NCI-H2227 treated with DMSO at 0.1 percent for 48 hours (cell line): Measurements from ENCODE around the gene MARCHF9.

Source experiments
- DNase-seq: peaks from one replicate; lab custom pipeline; 2025; lab: John Stamatoyannopoulos, UW

MARCHF9 gene

DNA sequence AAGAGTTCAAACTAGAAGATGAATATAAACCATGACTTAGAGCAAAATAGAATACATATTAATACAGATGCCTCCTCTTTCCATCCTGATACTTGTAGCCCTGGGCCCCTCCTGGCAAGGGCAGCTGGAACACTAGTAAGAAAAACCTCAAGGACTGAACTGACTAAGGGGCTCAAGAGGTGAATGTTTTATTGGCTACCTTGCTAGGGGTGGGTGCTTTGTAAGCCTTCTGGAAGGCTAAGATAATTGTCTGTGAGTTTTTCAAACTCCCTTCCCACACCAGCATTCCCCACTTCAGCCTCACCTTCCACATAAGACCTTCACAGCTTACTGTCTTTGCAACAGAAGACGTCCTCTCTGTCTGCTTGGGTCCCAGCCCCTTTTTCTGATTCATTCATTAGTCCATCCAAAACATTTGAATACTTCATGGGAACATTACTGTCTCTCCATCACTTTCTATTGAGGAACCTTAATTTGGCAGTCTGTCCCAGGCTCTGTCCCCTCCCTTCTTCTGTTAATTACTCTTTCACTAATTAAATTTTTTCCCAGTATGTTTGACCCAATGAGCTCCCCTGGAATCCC lies 1.1 kb upstream of the MARCHF9 start:
- DNase-seq: no peak

DNA sequence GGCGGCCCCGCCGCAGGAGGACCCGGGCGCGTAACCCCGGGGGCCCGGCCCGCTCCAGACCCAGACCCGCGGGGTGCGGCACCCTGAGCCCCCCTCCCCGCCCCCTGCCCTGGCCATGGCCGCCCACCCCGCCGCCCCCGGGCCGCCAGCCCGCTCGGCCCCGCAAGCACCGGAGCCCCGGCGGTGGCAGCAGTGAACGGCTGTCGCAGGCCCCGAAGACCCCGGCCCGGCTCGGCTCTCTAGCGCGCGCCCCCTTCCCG lies 221 bp downstream of the MARCHF9 start:
- no peak for DNase-seq

DNA sequence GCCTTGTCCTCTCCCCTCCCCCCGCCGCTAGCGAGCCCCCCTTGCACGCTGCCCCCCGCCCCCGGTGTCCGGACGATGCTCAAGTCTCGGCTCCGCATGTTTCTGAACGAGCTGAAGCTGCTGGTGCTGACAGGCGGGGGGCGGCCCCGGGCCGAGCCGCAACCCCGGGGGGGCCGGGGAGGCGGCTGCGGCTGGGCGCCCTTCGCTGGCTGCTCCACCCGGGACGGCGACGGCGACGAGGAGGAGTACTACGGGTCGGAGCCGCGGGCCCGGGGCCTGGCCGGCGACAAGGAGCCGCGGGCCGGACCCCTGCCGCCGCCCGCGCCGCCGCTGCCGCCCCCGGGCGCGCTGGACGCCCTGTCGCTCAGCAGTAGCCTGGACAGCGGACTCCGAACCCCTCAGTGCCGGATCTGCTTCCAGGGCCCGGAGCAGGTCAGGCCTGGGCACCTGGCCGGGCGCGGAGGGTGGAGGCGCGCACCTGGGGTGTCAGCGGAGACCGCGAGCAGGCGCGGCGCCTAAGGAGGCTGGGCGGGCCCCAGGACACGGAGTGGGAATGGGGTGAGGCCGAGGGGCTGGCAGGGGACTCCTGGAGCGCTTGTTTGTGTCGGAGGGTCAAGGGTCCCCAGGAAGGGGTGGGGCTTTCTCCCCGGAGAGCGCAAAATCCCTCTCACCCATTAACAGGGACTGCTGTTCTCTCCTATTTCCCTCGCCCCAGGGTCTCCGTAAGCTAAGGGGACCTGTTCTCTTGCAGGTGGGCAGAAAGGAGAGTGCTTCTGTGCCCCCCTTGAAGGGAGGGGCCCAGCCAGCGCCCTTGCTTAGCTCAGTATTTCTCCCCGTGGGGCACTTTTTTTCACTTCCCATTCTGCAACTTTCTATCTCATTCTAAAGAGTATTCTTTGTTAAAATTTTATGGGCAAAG lies 810 bp downstream of the MARCHF9 start:
- no peak for DNase-seq

DNA sequence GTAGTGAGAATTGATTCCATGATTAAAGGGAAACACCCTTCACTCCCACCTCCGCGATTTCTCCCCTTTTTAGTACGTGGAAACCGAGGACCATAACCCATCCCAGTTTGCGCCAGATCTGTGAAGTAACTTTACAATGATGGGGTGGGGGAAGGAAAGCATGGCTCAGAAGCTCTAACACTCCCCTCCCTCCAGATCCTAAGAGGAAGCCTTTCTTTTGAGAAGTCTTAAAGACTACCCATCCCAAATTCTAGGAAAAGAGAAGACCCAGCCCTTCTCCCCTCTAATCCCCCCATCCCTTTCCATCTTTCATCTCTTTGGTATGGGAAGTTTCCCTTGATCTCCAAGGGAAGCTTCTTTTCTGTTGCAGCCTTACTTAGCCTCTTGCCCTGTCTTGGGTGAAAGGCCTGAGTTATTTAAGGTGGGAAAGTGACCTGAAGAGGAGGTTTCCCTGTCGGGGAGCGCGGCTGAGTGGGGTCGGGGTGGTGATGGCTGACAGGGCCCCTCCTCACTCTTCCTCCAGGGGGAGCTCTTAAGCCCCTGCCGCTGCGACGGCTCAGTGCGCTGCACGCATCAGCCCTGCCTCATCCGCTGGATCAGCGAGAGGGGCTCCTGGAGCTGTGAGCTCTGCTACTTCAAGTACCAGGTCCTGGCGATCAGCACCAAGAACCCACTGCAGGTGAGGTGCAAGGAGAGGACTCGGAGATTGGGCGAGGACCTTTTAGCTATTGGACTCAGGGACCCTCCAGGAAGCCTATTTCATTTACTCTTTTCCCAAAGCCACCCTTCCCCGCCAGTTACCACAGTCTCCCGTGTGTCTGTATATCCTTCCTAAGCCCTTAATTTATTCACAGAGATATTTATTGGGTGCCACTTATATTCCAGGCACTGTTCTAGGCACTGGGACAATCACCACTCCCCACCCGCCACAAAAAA lies 1.8 kb downstream of the MARCHF9 start:
- DNase-seq: no peak

DNA sequence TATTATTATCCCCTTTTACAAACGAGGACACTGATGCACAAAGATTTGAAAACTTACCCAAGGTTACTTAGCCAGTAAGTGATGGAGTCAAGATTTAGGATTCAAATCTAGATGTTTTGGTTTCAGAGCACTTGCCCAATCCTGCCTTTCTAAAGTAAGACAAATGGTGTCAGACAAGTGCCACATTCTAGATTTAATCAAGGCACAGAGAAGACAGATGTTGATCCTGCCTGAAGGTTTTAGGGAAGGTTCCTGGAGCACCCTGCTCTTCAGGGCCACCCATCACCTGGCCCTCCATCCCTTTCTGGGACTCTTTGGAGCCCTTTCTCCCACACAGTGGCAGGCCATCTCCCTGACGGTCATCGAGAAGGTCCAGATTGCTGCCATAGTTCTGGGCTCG lies 2.9 kb downstream of the MARCHF9 start:
- no peak for DNase-seq

DNA sequence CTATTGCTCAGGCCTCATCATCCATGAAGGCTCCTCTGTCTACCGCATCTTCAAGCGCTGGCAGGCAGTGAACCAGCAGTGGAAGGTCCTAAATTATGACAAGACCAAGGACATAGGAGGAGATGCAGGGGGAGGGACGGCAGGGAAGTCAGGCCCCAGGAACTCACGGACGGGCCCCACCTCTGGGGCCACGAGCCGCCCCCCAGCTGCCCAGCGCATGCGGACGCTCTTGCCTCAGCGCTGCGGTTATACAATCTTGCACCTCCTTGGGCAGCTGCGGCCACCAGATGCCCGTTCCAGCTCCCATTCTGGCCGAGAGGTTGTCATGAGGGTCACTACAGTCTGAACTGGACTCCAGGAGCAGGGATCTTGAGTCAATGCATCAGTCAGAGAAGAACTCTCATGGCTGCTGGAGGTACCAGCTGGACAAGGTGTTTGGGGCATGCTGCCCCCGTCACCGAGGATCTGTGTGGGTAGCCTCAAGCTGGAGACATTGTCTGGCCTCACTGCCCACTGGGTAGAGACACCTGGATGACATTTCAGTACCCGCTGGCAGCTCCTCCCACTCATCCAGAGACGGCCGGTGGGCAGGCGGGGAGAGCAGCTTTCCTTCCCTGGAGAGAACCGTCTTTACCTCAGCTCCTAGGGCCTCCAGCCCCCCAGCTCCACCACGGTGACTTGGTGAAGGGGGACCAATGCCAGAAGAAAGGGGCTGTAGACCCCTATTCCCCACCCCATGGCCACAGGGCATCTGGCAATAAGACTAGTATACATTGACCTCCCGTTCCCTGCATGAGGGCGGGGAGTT lies 3.9 kb downstream of the MARCHF9 start:
- no peak for DNase-seq

DNA sequence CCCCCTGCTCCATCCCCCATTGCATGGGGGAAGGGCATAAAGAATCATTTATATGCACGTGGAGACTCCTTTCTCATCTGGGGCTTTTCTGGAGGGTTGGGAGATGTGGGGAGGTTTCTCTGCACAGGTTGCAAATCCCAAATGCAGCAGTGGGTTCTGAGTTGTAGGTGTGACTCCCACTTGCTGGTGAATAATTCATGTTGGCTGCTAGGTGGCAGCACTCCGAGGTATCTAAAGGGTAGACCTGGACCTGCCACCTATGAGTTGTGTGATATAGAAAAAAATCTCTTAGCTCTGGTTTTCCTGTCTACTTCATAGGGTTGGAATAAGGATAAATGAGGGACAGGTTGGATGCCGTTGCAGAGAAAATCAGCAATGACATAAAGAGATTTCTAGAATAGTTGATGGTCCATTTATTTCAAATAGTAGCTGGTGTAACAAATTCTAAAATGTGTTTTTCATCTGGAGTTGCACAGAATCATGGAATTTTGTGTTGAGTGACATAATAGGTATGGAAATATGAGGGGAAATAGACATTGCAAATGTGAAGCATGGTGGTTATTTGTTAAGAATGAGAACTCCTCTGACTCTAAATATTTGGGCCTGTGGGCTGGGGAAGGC lies 4.6 kb downstream of the MARCHF9 start:
- no peak for DNase-seq

DNA sequence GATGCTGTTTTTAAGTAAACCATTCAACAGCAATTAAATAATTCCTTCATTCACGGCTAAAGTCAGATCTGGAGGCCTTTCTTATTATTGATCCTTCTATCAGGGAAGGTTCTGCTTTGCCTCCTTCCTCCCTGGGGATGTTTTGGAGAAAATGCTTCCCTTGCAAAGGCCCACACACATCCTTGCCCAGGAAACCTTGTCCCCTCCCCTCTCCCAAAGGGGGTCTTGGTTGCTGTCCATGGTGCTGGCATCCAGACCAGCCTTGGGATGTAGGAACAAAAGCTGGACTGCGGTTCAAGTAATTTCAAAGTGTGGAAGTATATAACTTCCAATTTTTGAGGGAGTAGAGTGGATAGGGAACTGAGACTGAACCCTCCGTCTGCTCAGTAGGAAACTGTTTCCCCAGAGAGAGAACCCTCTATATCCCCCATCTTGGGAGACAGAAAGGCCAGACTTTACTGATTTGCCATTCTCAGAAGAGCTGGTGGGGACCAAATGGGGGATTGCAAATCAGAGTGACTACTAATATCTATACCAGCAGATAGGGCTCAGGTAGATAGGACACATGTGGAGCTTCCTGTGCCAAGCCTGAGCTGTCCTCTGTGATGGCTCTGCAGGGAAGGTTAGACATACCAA lies 5.6 kb downstream of the MARCHF9 start:
- no peak for DNase-seq

DNA sequence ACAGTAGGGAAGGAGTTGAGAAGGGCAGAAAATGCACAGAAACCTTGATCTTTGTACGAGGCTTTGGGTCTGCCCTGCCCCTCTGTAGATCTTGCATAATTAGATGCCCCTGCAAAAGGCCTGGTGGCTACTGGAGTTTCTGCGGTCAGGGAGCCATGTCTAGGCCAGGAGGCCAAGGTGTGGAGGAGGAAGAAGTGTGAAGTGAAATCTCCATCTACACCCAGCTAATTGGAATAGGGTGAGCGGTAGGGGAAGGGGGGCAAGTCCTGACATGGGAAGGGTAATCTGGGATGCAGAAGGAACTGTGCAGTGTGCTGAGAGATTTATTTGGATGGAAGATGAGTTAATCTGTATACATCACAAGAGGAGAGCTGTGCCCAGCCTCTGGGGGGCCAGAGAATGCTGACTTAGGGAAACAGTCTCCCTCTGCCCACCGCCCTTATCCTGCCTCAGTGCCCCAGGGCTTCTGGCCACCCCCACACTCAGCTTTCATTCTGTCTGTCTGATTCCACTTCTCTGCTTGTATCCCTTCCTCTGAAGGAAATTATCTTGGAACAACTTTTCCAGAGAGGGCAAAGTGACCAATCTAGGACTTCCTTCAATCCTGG lies 6.6 kb downstream of the MARCHF9 start:
- no peak for DNase-seq

DNA sequence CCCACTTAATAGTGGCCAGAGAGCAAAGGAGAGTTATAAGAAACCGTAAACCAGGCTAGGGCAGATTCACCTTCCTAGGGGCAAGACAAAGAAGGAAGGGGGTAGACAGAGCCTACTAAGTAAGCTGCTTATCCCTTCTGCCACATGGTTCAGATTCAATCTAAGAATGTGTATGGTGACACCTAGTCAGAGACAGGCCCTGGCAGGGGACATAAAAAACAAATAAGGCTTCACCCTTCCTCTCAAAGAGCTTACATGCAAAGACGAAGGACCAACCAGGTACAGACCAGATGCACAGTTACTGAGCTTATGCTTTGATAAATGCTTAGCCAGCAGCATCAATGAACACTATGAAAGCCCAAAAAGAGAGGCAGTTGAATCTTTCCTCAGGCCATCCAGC lies 7.6 kb downstream of the MARCHF9 start:
- no peak for DNase-seq

DNA sequence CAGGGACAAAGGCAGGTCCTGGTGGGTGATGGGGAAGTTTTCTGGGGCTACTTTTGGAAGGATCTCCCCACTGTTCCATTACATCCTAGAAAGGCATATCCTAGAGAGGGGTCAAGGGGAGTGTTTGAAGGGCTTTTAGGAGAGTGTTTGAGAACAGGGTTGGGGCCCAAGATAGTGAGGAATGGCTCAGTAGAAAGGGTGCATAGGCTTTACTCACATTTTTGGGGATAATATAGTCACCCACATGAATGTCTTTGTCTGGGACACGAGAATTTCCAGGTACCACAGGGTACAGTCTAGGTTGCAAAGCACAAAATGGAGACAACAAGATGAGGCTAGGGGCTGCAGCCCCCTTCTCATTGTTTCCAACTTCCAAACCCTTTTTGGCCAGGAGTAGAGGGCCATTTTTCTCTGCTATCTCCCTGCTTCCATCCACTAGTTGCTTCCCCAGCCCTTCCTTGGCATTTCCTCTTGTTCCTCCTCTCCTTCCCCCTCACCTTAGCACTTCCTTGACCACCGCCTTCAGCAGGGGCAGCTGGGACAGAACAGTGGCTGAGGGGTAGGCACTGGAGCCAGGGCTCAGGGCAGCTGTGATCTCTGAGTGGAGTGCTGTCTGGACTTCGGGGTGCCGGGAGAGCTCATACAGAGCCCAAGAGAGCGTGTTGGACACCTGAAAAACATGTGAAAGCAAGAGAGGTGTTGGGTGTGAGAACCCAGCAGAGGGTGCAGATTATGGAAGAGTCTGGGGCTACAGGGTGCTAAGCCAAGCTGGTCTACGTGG lies 9.2 kb downstream of the MARCHF9 start:
- no peak for DNase-seq

DNA sequence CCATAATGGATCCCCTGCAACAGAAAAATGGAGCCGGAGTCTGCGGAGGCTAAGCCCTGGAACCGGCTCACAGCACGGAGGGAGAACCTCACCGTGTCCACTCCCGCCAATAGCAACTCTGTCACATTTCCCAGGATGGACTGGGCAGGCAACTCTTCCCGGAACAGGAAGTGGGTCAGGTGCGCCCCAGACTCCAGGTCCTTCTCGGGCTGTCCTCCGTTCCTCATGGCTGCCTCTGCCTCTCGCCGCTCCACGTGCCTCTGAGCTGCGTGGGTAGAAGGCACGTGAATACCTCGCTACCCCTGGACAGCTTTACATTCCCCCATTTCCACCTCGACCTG lies 9.7 kb downstream of the MARCHF9 start:
- DNase-seq: no peak

DNA sequence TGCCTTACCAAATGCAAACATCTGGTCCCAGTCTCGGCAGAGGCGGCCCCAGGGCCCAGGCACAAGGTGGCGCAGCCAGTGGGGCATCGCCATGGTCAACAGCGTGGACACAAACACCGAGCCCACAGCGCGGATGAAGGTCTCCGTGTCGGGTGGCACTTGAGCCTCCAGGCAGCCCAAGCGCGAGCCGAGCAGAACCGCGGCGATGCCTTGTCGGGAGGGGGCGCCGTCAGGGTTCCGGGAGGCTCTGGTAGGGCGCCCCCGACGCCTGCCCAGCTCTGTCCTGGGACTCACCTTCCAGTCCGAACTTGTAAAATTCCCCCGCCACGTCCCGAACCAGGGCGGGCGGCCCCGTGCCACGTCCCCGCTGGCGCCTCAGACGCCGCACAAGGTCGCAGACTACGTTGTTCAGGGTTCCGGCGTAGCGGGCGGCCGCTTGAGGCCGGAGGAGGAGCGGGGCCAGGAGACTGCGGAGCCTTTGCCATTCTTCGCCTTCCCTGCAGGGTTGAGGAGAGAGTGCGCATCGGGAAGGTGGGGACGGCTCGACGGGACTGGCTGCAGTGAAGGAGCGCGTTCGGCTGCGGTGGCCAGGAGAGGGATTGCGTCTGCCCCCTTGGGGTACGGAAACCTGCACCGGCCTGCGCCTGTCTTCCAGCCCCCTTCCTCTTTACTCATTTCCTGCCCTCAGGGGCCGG lies 10.2 kb downstream of the MARCHF9 start:
- no peak for DNase-seq

DNA sequence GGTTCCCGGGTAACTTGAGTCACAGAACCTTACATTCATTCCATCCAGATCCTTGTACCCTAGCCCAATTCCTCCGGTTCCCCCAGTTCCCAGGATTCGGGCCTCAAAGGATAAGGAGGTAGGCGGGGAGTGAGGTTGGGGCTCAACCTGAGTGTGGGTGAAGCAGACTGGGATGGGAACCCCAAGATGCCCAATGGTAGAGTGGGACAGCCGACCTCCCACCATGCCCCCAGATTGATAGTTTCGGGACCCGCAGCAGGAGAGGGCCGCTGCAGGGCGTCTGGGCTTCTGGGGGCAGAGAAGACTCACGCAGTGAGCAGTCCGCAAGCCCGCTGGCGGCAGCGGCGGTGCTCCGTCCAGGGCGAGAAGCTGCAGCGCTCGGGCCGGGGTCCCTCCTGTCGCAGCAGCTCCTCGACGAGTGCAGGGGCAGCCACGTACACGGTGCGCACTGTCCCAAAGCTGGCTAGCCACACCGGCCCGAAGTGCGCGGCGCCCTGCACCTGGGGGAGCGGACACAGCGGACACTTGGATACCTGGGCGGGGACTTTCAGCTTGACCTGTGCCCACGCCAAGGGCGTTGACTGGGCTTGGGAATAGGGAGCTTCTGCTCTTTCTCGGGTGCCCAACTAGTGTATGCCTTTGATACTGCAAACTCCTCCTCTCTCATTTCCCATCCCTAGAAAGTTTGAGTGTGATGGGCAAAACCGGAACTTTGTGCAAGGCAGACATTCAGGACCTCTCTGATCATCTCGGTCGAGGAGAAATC lies 11.0 kb downstream of the MARCHF9 start:
- no peak for DNase-seq

DNA sequence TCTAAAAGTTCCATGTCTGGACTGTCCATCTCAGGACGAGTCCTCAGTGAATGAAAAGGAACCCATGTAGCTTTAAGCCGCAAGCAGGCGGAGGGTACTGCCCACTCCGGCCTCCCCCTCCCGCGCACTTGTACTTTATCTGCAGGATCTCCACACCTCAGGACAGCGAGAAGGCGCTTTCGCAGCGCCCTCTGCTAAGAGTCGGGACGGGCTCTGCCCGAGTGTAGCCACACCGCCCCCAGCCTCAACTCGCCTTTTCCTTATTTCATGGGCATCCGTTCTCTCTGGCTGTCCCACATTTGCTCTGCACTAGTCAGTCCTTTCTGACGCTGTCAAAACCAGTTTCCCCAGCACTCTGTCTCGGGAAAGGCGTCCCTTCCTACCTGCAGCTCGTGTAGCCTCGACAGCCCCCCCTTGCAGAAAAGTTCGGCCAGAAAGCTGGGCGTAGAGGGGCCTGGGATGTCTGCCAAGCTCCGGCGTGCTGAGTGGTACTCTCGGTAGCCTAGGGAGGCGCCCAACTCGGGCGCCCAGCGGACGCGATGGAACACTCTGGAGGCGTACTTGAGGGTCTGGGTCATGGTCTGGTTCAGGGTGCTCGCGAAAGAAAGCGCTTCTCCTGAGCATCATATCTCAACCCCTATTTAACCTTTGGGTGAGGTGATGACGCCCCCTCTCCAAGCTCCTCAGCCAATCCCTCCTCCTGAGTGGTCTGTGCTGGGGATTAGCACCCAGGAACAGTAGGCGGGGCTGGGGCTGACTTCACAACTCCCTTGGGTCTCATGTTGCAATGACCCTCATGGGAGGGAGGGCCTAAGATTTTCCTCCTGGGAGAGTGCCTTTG lies 11.8 kb downstream of the MARCHF9 start, which contains the start of gene CYP27B1:
Gene CYP27B1 (minus strand): TSS at position 615 of the 841 bp plus-strand sequence. CDS start 37 bp downstream, at position 578.
- no peak for DNase-seq

DNA sequence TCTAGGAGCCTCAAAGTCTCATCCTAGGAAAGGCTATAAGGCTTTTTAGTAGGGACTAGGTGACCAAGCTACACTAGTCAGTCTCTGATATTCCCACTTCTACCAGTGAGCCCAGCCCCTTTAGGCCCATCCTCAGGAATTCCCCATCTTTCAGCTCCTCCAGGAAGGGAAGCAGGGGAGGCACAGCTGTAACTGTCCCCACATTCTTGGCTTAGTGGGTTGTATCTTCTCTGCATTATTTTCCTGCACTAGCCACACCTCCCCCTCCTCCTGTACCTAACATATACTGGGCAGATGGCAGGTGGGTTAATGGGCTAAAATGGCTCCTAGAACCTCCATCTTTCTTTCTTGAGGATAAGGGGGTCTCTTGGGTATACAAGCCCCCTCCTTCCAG lies 12.4 kb downstream of the MARCHF9 start:
- no peak for DNase-seq

DNA sequence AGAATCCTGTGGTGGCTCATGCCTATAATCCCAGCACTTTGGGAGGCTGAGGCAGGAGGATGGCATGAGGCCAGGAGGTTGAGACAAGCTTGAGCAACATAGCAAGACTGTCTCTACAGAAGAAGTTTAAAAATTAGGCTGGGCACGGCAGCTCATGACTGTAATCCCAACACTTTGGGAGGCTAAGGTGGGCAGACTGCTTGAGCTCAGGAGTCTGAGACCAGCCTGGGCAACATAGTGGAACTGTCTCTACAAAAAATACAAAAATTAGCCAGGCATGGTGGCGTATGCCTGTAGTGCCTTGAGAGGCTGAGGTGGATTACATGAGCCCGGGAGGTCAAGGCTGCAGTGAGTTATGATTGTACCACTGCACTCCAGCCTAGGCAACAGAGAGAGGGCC lies 13.0 kb downstream of the MARCHF9 start:
- no peak for DNase-seq

DNA sequence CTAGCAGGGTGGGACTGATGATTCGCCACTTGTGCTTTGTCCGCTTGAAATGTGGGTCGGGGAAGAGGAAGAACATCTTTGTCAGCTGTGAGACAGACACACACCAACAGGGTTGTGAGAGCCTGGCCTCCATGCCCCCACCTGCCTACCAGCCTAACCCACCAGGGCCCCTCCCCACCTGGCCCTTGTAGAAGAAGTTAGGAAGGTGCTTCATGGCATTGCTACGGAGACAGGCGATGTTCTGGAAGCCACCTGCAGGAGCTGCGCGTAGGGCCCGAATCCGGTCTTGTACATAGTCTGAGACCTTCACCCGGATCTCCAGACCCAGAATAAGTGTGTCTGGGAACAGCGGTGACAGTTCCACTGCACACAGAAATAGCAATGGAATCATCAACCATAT lies 14.7 kb downstream of the MARCHF9 start:
- no peak for DNase-seq
